Diencephalon (tissue), 1 donor: Measurements from ENCODE around the gene RPL13. TPM values are rescaled to one million over a fixed set of nuclear protein-coding genes. Genes with fewer than 3 reads are reported as not detected.

Experiments used
- small RNA-seq: library from RNA; depleted of rRNA; stranded (forward); fragments of <200 nt; gene quantifications from one replicate; pipeline ENCODE3, GENCODE V24; 2014
- total RNA-seq: library from RNA; depleted of rRNA; stranded (reverse); fragments of >200 nt; gene quantifications from one replicate; pipeline ENCODE4 v1.2.3, GENCODE V29; 2014

Gene RPL13
- 1,685 TPM for total RNA-seq

DNA sequence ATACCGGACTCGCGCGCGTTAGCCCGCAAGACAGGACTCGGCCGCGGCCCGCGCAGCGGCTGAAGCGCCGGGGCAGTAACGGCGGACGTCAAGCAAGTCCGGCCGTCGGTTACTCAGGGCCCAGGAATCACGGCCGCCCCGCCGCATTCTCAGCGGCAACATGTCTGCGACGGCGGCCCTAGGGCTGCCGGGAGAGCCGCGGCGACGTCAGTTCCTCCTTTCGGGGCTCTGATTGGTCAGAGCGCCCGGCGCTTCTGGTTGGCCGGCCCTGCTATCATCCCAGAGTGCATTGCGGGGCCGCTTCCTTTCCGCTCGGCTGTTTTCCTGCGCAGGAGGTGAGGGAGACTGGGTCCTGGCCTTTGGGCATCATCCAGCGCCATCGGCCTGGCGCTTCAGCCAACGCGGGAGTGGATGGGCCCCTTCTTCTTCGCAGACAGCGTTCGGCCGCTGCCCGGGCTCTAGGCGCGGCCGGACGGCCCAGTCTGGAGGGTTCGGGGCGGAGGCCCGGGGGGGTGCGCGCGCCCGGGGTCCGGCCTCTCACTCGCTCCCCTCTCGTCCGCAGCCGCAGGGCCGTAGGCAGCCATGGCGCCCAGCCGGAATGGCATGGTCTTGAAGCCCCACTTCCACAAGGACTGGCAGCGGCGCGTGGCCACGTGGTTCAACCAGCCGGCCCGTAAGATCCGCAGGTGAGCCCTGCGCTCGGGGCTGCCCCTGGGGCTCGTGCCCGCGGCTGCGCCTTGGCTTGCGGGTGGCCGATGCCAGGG lies at the start of gene RPL13:
RPL13 (plus strand) TSS at position 305 of the 764 bp plus-strand sequence; CDS start at position 583, 278 bp downstream.

DNA sequence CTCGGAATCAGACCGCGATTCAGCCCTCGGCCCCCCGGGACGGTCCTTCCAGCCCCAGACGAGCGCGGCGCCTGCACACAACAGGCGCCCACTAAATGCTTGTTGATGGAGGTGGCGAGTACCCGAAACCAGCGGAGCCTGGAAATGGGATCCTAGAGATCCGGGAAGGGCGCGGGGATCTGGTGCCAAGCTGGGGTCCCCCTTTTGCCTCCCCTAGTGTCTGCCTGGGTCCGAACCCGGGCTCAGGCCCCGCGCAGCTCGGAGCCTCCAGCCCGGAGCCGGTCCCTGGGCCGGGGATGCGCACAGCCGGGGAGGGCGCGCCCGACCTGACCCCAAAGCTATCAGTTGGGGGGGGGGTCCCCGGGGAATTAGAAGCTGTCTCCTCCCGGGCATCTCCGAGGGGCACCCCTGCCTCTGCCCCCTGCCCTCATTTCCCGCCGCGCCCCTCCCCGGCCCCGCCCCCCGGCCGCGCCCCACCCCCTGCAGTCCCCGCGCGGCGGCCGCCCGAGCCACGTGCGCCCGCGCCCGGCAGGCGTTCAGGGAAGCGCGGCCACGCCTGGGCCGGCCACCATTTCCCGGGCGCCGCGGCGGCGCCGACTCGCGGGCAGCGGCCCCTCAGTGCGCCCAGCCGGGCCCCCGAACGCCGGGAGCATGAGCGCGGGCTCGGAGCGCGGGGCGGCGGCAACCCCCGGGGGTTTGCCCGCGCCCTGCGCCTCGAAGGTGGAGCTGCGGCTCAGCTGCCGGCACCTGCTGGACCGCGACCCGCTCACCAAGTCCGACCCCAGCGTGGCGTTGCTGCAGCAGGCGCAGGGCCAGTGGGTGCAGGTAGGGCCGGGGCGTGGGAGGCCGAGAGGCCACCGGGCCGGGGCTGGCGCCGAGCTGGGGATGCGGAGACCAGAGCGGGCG lies 15.0 kb downstream of the RPL13 start, which contains the start of gene CPNE7:
CPNE7 (plus strand) TSS at position 512 of the 906 bp plus-strand sequence; CDS start at position 652, 140 bp downstream.

DNA sequence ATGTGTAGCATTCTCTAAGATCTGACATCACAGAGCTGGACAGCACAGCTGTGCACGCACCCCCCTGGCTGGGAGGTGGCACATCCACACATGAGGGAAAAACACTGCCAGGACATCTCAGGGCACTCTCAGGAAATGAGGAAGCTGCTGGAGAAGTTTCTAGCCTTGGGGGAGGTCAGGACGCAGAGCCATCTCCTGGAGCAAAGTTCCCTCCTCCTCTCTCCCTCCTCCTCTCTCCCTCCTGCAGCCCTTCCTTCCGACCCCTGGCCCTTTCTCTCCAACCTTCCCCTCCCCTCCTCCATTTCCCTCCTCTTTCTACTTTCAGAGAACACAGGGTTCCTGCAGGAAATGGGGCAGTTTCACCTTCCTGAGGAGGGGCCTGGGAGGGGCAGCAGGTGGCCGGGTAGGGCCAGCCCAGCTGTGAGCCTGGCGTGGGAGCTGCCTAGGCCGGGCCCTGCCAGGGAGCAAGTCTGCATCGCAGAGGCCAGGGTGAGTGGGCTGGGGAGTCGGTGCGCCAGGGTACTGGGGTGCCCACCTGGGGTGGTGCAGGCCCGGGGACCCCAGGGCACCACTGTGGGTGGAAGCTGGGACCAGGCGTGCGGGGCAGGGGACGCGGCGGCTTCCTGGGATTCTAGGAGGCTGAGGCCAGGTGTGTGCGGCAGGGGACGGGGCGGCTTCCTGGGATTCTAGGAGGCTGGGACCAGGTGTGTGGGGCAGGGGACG lies 52.9 kb downstream of the RPL13 start, which contains the start of gene DPEP1:
DPEP1 (plus strand) TSS at position 412 of the 723 bp plus-strand sequence. CDS start 16,769 bp downstream, outside the sequence.

Small RNA genes lying within 50 kb of the gene (small RNA-seq; reads per million reads assigned to genes)
- gene SNORD68: not detected

Other genes starting within 250 kb of the RPL13 start
- gene ANKRD11, start 70.1 kb upstream of the RPL13 start, total RNA-seq: 36.0 TPM
- gene SPG7, start 52.3 kb upstream of the RPL13 start, total RNA-seq: 97.6 TPM
- gene CPNE7, start 15.1 kb downstream of the RPL13 start, total RNA-seq: 46.1 TPM
- gene DPEP1, start 53.0 kb downstream of the RPL13 start, total RNA-seq: 4.6 TPM
- 85.6 TPM for gene CHMP1A, start 97.0 kb downstream of the RPL13 start, total RNA-seq
- gene SPATA33, start 97.2 kb downstream of the RPL13 start, total RNA-seq: 11.8 TPM
- 36.9 TPM for gene CDK10, start 126.0 kb downstream of the RPL13 start, total RNA-seq
- 23.3 TPM for gene SPATA2L, start 141.0 kb downstream of the RPL13 start, total RNA-seq
- 15.0 TPM for gene VPS9D1, start 160.2 kb downstream of the RPL13 start, total RNA-seq
- 16.1 TPM for gene ZNF276, start 160.9 kb downstream of the RPL13 start, total RNA-seq